Measurements from ENCODE around the gene S100A10.

S100A10 gene

DNA sequence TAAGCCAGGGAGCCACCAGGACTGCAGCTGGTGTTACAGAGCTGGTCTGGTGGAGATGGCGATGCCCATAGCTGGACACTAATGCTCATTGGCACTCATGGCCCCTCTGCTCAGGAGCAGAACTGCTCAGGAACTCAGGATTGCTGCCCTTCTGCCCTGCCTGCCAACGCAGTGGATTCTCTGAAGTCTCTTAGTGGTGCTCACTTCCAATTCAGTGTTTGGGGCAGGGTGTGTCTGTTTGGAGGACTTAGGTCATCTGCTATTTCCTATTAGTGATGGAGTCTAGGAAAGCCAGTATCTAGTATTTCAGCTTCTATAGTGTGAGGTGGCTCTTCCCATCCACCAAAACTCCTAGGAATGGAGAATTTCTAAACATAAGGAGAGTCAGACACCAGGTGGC lies 29.1 kb downstream of the S100A10 start:
- in situ Hi-C loops (cut with HindIII; ENCODE audit: low pct_ligation_motif_present, low sequenced_read_pairs) = no loop called here
- Histone ChIP-seq H3K4me3 (ENCODE audit: low read depth, low read length) (no peak overlapping the region), H3K27ac (no peak overlapping the region), H3K36me3 (replicated peaks) (no peaks in the 10 kb centered on the region), H3K27me3 (replicated peaks) (no peaks in the 10 kb centered on the region)
- DNase-seq = no peak
- TF ChIP-seq CTCF (IDR thresholded peaks at IDR 0.05; ENCODE audit: low read depth, low read length, missing control alignments) = no peak

- no peak for DNase-seq
- TF ChIP-seq CTCF (IDR thresholded peaks at IDR 0.05; ENCODE audit: low read depth, low read length, missing control alignments) = no peak
- in situ Hi-C loops (cut with HindIII; ENCODE audit: low pct_ligation_motif_present, low sequenced_read_pairs) = no loop called here
- Histone ChIP-seq H3K36me3 (replicated peaks) (no peaks in the 10 kb centered on the region), H3K27ac (no peak overlapping the region), H3K27me3 (replicated peaks) (no peaks in the 10 kb centered on the region), H3K4me3 (ENCODE audit: low read depth, low read length) (no peak overlapping the region)
Measured at GRCh38 chr1:151963288-151963687, 30.4 kb downstream of the S100A10 start.

- Histone ChIP-seq H3K27ac (no peak overlapping the region), H3K36me3 (replicated peaks) (no peaks in the 10 kb centered on the region), H3K27me3 (replicated peaks) (no peaks in the 10 kb centered on the region), H3K4me3 (ENCODE audit: low read depth, low read length) (no peak overlapping the region)
- DNase-seq = no peak
- no peak for TF ChIP-seq CTCF (IDR thresholded peaks at IDR 0.05; ENCODE audit: low read depth, low read length, missing control alignments)
- in situ Hi-C loops (cut with HindIII; ENCODE audit: low pct_ligation_motif_present, low sequenced_read_pairs) = no loop called here
Measured at GRCh38 chr1:151961833-151962232, 31.8 kb downstream of the S100A10 start.

GRCh38 chr1:151960780-151961513 lies 32.7 kb downstream of the S100A10 start:
- DNase-seq = no peak
- Histone ChIP-seq H3K36me3 (replicated peaks) (no peaks in the 10 kb centered on the region), H3K4me3 (ENCODE audit: low read depth, low read length) (no peak overlapping the region), H3K27ac (no peak overlapping the region), H3K27me3 (replicated peaks) (no peaks in the 10 kb centered on the region)
- in situ Hi-C loops (cut with HindIII; ENCODE audit: low pct_ligation_motif_present, low sequenced_read_pairs) = no loop called here
- TF ChIP-seq CTCF (IDR thresholded peaks at IDR 0.05; ENCODE audit: low read depth, low read length, missing control alignments) = no peak

GRCh38 chr1:151958959-151959358 lies 34.7 kb downstream of the S100A10 start:
- in situ Hi-C loops (cut with HindIII; ENCODE audit: low pct_ligation_motif_present, low sequenced_read_pairs) = no loop called here
- H3K36me3 ChIP-seq (replicated peaks) = no peaks in the 10 kb centered on the region
- DNase-seq = no peak
- H3K27ac ChIP-seq = no peak overlapping the region
- H3K4me3 ChIP-seq (ENCODE audit: low read depth, low read length) = no peak overlapping the region
- no peaks in the 10 kb centered on the region for H3K27me3 ChIP-seq (replicated peaks)
- no peak for TF ChIP-seq CTCF (IDR thresholded peaks at IDR 0.05; ENCODE audit: low read depth, low read length, missing control alignments)

GRCh38 chr1:151956957-151957497 lies 36.6 kb downstream of the S100A10 start:
- H3K36me3 ChIP-seq (replicated peaks) = no peaks in the 10 kb centered on the region
- in situ Hi-C loops (cut with HindIII; ENCODE audit: low pct_ligation_motif_present, low sequenced_read_pairs) = no loop called here
- no peak for TF ChIP-seq CTCF (IDR thresholded peaks at IDR 0.05; ENCODE audit: low read depth, low read length, missing control alignments)
- no peaks in the 10 kb centered on the region for H3K27me3 ChIP-seq (replicated peaks)
- DNase-seq = no peak
- H3K4me3 ChIP-seq (ENCODE audit: low read depth, low read length) = no peak overlapping the region
- no peak overlapping the region for H3K27ac ChIP-seq

Measured in brain microvascular endothelial cell (primary cell).